GM18861 (cell line): ENCODE measurements around the gene SYNE1.
"Not testable (repeated sequence)": the region's sequence is repeated elsewhere in the genome, so short reads cannot be mapped to it uniquely, and the experiment has no call there.

Experiments
- ATAC-seq: cut with Tn5 transposase; IDR thresholded peaks from one replicate; pipeline ENCODE4 v1.9.1; 2021; ENCODE audit not compliant: unreplicated experiment

SYNE1 gene

GRCh38 chr6:152441902-152442301, 195.3 kb downstream of the SYNE1 start:
- ATAC-seq, result no peak

- ATAC-seq, result no peak
Measured at GRCh38 chr6:152435816-152436215, 201.3 kb downstream of the SYNE1 start.

- no peak for ATAC-seq
Measured at GRCh38 chr6:152432758-152433157, 204.4 kb downstream of the SYNE1 start.

- ATAC-seq, result no peak
Measured at GRCh38 chr6:152428126-152428525, 209.0 kb downstream of the SYNE1 start.

GRCh38 chr6:152426276-152426675, 210.9 kb downstream of the SYNE1 start:
- no peak for ATAC-seq

- ATAC-seq, result peak; percentile 94
Measured at GRCh38 chr6:152423216-152424103, 213.7 kb downstream of the SYNE1 start.

GRCh38 chr6:152421496-152421895, 215.7 kb downstream of the SYNE1 start:
- not testable (repeated sequence) for ATAC-seq

- ATAC-seq, result no peak
Measured at GRCh38 chr6:152420696-152421095, 216.5 kb downstream of the SYNE1 start.

GRCh38 chr6:152418551-152418950, 218.6 kb downstream of the SYNE1 start:
- no peak for ATAC-seq

GRCh38 chr6:152416652-152417051, 220.5 kb downstream of the SYNE1 start:
- no peak for ATAC-seq

- ATAC-seq, result no peak
Measured at GRCh38 chr6:152404936-152405595, 232.1 kb downstream of the SYNE1 start.

- ATAC-seq, result peak; percentile 94
Measured at GRCh38 chr6:152404086-152404857, 232.9 kb downstream of the SYNE1 start.

- ATAC-seq, result no peak
Measured at GRCh38 chr6:152402791-152403190, 234.4 kb downstream of the SYNE1 start.

GRCh38 chr6:152401978-152402377, 235.2 kb downstream of the SYNE1 start:
- no peak for ATAC-seq

- no peak for ATAC-seq
Measured at GRCh38 chr6:152399399-152399798, 237.8 kb downstream of the SYNE1 start.

GRCh38 chr6:152398993-152399392, 238.2 kb downstream of the SYNE1 start:
- no peak for ATAC-seq

GRCh38 chr6:152398316-152398715, 238.8 kb downstream of the SYNE1 start:
- no peak for ATAC-seq

GRCh38 chr6:152394303-152394702, 242.9 kb downstream of the SYNE1 start:
- no peak for ATAC-seq

GRCh38 chr6:152391179-152391880, 245.8 kb downstream of the SYNE1 start:
- no peak for ATAC-seq

- no peak for ATAC-seq
Measured at GRCh38 chr6:152387091-152387490, 250.1 kb downstream of the SYNE1 start.

- peak; percentile 48 for ATAC-seq
Measured at GRCh38 chr6:152386131-152386530, 251.0 kb downstream of the SYNE1 start.
